Activated CD4-positive, CD25-positive, alpha-beta regulatory T cell treated with anti-CD3 and anti-CD28 coated beads, Interleukin-2, amount 50 U/mL, for 24 hours (primary cell): ENCODE measurements around the gene MANSC1.
"Not testable (repeated sequence)": the region's sequence is repeated elsewhere in the genome, so short reads cannot be mapped to it uniquely, and the experiment has no call there.

ENCODE experiments used
- ATAC-seq, 2 donors: fragments of 150-1000 bp; cut with Tn5 transposase; one replicate each; pipeline ENCODE4 v1.10.0; 2021; ENCODE audit warnings: mild to moderate bottlenecking in 1 of 2, moderate library complexity in 1 of 2

Gene MANSC1

DNA sequence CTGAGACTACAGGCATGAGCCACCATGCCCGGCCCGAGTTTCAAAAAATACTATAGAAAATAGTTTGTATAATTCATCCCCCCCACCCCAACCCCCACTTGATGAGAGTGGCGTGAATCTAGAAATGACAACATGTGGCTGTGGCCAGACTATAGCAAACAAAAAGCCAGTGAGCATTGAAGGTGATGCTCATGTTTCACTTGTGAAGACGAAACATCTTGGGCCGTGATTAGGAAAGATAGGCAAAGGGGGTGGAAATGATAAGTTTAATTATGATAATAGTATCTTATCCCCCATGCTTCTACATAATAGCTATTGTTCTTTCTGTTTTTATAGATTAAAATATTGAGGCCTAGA lies 15.4 kb upstream of the MANSC1 start:
- ATAC-seq, result no peak

DNA sequence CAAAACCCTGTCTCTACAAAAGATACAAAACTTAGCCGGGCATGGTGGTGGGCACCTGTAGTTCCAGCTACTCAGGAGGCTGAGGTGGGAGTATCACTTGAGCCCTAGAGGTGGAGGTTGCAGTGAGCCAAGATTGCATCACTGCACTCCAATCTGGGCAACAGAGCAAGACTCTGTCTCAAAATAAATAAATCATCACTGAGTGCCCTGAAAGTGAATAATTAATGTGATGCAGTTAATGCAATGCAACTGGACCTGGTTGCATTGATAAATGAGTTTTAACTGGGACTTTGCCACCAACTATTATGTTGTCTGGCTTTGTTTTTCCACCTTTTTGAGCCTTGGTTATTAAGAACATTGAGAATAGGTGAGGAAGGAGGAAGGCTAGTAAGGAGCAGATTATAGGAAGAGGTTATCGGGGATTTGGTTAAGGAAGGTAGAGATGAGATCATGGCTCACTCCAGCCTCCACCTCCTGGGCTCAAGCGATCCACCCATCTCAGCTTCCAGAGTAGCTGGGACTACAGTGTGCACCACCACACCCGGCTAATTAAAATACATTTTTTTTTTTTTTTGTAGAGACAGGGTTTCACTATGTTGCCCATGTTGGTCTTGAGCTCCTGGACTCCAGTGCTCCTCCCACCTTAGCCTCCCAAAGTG lies 14.9 kb upstream of the MANSC1 start:
- no peak for ATAC-seq

DNA sequence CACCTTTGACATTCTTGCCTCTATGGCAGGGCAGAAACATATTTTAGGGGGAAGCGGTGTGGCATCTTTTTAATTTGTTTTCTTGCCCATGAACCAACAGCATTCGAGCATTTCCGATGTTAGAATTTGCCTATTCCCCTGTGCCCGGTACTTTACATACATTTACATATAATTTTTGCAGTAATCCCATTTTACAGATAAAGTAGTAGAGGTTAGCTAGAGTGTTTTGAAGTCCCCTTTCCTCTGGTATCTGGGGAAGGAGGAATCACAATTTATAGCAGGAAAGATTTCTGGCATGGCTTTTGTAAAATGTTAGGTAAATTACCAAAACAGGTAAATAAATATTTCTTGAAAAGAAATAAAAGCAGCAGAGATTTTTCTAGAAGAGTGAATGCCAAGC lies 8.5 kb upstream of the MANSC1 start:
- no peak for ATAC-seq

DNA sequence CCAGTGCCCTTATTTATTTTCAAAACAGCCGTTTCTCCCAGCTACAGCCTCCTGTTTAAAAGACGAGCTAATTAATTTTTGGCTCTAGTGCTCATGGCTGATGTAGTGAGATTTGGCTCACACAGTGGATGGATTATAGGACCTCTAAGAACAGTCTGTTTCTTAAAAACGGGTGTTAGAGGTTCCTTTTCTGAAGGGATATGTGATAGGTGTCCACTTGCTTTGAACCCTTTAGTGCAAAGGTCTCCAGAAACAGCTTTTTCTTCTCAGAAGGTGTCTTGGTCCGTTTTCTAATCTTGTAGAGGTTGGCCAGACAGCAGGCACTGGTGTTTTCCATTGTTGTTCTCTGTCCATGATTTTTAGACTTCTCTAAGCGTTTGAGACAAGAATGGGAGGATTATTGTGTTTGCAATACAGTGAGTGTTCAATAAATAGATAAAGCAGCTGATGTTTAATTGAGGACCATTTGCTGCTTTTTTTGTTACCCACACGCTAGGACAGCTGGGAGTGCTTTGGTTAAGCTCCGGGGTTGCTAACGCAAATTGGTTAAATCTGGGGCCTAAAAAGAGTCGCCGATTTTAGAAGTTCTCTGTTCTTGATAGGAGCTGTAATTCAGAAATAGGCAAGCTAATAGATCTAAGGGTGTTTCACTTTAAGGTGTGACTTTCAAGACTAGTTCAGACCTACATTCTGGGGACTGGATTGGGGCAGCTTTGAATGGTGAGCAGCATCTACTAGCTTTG lies 7.8 kb upstream of the MANSC1 start:
- no peak for ATAC-seq

DNA sequence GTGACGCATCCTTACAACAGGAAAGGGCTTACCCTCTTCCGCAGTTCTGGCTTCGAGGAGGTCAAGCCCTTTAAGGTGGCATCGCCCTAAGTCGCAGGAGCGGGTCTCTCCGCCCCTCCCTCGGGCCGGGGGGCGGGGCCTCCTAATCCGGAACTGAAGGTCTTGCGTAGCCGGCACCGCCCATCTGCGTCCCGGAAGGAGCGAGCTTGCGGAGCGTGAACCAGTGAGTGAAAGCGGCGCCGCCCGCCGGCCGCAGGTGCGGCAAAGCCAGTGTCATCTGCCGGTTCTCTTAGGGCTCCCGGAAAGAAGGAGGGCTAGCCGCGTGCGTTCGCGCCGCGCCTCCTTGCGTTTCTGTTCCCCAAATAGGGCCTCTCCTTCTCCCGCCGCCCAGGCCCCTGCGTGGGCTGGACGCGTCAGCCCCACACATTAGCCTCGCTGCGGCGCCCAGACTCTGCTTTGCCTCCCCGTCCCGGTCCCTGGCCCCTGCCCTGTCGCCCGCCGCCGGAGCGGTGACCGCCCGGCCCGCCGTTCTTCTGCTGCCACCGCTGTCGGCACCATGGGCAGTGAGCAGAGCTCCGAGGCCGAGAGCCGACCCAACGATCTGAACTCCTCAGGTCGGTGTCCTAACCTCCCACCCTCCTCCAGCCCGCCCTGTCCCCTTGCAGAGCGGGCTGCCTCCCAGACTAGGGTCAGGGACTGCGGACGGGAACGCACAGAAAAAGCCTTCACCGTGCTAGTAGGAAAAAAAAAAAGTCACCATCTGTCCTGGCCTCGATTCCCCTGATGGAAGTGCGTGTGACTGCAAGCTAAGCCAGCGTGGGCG lies 7.1 kb upstream of the MANSC1 start, which contains the start of gene BORCS5:
BORCS5 (plus strand) TSS at position 183 of the 823 bp plus-strand sequence; CDS start at position 557, 374 bp downstream.
- ATAC-seq, result peak; percentile 89 to 91

DNA sequence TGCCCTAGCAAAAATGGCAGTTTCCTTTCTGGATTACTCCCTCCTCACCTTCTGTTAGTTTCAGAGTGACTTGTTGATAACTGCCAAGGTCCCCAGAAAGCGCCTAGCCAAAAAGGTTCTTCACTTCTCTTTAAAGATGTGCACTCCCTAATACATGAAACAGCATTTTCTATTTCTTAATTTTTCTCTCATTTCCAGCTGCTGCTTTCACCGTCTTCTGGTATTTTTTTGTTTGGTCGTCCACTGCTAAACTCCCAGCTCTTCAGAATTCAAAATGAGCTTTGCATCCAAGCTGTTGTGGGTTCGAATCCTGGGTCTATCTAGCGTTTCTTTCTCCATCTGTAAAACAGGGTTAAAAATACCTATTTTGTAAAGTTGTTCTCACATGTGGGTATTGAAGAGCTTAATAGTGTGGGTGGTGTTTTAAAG lies 6.4 kb upstream of the MANSC1 start:
- ATAC-seq, result no peak

DNA sequence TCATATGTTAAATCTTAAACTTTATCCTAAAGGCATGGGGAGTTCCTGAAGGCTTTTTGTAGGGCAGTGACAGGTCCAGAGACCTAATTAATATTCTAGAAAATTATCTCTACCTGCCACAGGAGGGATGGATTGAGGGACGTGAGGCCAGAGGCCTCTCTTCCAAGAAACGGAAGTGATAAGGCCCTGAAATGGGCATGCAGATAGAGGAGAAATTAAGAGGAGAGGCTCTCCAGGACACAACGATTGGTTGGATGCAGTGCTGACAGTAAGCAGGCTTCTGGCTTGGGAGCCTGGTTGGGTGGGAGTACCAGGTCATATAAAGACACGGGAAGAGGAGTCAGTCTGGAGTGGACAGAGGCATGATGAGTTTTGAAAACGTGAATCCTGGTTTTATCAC lies 3.8 kb upstream of the MANSC1 start:
- ATAC-seq, result no peak

DNA sequence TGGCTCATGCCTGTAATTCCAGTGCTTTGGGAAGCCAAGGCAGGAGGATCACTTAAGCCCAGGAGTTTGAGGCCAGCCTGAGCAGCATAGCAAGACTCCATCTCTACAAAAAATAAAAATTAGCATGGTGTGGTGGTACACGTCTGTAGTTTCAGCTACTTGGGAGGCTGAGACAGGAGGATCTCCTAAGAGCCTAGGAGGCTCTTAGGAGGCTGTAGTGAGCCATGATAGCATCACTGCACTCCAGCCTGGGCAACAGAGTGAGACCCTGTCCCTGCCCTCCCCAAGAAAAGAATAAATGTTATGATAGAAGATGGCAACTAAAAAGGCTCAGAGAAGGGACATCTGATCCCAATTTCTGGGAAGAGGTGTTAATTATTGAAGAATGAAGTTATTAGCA lies 3.2 kb upstream of the MANSC1 start:
- ATAC-seq, result no peak

DNA sequence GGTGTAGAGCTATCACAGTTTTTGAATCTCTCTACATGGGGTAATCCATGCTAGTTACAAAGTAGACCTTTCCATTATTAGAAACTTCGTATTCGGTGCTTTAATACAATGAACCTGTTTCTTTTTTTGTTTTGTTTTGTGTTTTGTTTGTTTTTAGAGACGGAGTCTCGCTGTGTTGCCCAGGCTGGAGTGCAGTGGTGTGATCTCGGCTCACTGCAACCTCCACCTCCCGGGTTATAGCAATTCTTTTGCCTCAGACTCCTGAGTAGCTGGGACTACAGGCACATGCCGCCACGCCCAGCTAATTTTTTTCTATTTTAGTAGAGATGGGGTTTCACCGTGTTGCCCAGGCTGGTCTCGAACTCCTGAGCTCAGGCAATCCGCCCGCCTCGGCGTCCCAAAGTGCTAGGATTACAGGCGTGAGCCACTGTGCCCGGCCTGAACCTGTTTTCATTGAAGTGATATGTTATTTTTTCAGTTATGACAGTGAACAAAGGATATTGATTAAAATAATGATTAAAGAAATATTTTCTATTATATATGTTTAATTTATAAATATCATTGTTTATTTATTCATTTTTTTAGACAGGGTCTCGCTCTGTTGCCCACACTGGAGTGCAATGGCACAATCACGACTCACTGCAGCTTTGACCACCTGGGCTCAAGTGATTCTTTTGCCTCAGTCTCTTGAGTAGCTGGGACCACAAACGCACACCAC lies 1.6 kb upstream of the MANSC1 start:
- ATAC-seq, result not testable (repeated sequence)

DNA sequence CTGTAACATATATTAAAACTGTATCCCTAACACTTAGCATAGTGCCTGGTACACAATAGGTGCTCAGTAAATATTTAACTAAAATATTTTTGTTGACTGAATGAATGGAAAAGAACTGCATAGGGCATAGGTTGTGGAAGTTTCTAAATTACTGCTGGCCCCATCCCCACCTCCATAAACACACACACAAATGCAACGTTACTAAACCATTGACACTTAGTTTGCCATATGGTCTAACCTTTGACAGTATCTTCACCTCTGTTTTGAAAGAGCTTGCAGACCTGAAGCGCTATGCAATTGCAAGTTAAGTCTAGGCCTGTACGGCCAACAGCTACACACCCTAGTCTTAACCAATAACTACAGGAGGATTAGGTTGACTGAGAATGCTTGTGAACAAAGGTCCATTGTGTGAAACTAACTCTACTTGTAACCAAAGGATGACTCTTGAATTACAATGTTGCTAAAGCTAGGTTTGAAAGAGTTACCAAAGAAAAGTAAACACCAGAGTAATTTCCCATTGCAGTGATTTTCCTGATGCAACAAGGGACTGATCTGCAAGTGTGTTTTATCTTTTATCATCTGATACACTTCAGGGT lies 924 bp upstream of the MANSC1 start:
- ATAC-seq, result no peak

DNA sequence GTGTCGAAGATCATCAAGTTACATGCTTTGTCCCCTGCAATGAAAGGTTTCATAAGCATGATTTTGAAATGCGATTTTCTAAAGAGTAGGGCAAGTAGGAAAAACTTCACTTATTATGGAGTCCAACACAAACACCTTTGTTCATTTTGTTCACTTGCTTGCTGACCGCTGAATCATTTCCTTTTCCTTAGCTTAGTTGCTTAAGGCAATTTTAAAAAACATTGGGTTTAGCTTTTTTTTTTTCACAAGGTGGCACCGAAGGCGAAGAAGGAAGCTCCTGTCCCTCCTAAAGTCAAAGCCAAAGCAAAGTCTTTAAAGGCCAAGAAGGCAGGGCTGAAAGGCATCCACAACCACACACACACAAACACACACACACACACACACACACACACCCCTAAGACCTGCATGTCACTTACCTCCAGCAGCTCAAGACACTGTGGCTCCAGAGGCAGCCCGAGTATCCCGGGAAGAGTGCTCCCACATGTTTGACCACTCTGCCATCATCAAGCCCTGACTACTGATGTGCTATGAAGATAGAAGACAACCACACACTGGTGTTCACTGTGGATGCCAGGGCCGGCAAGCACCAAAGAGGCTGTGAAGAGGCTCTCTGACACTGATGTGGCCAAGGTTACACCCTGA lies 11.4 kb downstream of the MANSC1 start:
- no peak for ATAC-seq

DNA sequence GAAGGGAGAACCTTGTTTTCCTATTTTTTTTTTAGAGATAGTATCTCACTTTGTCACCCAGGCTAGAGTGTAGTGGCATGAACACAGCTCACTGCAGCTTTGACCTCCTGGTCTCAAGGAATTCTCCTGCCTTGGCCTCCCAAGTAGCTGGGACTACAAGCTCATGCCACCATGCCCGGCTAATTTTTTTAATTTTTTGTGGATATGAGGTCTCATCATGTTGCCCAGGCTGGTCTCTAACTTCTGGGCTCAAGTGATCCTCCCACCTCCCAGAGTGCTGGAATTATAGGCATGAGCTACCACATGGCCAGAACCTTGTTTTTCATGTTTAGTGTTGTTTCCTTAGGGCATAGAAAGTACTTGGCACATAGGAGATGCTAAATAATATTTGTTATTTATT lies 13.5 kb downstream of the MANSC1 start:
- no peak for ATAC-seq

DNA sequence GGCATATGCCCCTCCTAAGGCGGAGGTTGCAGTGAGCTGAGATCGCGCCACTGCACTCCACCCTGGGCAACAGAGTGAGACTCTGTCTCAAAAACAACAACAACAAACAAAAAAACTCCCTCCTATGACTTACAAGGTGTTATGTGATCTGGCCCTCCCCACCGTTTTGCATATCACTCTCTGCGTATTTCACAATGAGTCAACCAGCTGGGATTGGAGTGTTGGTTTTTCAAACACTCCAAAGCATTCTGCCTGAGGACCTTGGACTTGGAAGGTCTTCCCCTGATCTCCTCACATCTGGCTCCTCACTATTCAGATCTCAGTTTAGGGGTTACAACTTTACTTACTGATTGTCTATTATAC lies 14.0 kb downstream of the MANSC1 start:
- ATAC-seq, result no peak

DNA sequence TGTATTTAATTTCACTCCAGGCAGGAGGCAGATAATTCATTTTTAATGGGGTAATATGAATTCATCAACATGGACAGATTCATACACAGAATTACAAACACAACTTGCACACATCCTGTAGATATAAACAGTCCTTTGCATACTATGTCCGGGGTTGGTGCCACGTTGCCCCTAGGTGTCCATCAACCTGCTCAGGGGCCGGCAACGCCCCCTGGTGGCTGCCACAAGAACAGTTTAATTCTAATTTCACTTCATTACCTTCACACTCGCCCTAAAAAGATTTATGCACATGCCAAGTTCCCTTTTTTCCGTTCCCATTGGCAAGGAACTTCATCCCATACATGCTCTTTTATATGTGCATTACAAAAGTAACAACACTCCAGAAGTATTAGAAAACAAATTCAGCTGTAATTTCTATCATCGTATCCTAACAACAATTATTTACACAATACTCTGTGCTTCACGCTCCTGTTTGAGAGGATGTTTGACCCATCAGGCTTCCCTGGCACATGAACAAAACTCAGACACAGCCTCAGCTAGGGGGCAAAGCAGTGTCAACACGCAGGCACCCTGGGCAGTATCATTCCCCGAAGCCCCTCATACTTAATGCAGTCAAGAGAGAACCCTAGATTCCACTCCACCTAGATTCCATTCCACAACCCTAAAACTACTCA lies 15.5 kb downstream of the MANSC1 start:
- ATAC-seq, result peak in 1 of 2 donors; percentile 66

DNA sequence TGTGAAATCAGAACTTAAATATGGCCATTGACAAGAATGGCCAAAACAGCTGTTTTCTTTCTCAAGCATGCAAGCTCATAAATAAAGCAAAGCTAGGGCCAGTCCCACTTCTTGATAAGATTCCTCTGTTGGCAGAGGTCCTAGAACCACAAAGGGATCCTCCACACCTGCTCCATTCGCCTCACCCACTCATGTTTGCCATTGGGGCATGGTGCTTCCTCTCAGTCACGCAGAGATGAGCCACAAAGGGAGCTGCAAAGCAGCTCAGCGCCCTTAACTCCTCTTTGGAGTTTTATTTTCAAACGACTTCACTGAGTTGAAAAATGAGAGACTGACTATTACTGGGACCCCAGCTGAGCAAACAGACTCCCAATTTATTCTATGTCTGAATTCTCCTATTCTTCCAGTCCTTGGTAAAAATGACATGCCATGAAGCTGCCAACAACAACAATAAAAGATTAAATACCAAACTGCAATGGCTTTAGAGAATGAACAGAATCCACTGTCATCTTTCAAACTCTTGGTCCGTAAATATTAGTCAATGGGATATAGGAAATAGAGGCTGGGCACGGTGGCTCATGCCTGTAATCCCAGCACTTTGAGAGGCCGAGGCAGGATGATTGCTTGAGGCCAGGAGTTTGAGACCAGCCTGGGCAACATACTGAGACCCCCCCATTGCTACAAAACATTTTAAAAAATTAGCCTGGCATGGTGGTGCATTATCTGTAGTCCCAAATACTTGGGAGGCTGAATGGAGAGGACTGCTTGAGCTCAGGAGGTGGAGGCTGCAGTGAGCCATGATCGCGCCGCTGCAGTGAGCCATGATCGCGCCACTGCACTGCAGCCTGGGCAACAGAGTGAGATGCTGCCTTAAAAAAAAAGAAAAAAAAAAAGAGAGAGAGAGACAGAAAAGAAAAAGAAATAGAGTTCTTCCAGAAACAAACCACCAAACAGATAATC lies 16.4 kb downstream of the MANSC1 start:
- no peak for ATAC-seq

DNA sequence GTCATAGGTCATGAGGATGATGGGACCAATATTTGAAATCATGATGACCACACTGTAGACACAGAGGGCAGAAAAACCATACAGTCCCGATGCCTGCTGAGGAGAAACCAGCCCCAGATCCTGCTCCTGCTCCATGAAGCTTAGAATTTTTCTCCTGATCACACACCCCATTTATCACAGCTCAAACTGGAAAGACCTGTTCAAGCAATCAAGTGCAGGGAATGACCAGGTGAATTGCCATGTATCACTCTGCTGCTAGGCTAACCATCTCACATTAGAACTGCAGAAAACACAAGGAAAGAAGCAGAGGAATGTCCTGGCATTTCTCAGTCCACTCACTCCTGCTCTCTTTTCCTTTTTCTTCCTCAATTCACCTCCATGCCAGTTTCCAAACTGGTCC lies 18.1 kb downstream of the MANSC1 start:
- no peak for ATAC-seq

DNA sequence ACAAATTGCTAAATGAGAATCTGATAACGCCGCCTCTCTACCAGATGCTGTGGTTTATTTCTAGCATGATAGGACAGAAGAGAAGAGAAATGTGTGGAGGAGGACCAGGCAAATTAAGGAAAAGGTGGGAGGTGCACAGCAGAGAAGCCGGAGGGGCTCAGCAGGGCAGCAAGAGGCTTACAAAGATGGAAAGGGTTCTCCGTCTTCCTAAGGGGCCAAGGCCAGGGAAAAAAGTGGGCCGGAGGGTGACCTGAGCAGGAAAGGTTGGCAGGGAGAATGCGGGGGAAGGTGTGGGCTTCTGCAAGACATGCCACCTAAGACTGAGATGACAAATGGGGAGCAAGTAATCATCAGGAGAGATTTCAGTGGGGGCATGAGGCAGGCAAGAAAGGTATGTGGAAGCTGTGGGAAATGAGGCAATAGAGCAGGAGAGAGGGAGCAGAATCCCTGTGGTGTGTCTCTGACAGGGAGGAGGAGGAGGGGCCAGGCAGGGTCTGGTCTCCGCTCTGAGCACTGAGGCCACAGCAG lies 18.7 kb downstream of the MANSC1 start:
- no peak for ATAC-seq

DNA sequence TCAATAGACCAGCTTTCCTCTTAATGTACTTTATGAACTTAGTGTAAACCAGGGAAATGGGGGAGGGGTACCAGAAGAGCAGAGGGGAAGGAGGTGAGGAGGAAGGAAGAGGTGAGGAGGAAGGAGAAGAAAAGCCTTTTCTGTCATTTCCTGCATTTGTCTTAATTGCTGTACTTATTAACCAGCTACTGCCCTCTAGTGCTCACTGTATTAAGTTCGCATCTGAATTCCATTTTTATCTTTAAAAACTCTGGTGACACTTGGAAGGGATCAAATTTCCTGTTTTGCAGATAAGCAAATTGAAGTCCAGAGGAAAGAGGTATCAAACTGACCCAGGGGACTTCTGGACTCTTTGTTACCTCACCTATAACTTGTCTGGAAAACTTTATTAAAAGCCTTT lies 22.2 kb downstream of the MANSC1 start:
- ATAC-seq, result peak; percentile 43 to 51

DNA sequence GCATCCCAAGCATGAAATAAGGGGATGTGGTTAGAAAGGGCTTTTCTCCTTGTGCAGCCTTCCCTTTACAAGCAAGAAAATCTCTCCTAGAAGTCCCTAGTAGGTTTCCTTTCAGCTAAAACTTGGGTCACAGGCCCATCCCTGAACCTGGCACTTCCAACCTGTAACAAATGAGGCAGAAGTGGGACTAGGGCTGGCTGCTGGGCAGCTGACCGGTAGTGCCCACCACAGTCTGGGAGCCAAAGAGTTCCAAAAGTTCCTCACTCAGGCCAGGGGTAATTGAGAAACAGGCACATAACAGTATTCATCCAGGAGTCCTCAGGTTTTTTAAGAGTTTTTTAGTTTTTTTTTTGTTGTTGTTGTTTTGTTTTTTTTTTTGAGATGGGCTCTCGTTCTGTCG lies 23.8 kb downstream of the MANSC1 start:
- ATAC-seq, result no peak

DNA sequence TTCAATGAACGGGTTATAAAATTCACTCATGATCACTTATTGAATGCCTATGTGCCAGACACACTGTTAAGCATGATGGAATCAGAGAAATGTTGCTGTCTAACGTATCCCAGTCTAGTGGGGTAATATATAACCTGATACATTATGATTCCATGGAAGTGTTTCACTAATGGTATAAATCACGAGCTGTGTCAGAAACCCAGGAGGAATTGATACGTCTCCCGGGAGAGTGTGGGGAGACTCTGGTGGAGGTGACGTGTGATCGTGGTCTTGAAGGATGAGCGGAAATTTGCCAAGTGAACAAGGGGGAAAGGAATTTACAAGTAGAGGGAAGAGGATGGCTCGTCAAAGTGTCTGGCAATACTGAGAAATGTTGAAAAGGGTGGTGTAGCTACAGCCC lies 26.5 kb downstream of the MANSC1 start:
- ATAC-seq, result no peak
